ENCODE measurements around the gene ZBTB37.

DNA sequence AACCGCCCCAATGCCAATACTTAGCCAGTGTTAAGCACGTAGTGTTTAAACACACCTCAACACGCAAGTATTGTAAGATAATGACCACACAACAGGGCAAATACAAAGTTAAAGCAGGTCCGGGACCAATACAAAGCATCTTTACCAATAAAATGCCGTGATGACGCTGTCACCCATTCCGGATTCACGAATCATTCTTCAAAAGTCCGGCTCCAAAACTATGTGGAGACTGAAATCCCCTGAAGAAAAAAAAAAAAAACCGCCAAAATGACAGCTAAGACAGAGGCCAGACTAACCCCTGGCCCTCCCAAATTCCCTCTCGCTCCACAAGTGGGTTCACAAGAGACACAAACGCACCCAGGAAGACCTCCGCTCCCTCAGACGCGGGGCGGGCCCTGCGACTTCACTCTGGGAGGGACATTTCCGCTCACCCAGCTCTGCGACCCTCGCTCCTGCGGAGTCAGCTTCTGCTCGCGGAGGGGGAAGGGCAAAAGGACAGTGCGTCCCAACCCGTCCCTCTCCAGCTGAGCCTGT lies 44.3 kb upstream of the ZBTB37 start:
- TF ChIP-seq, protein P1, sequence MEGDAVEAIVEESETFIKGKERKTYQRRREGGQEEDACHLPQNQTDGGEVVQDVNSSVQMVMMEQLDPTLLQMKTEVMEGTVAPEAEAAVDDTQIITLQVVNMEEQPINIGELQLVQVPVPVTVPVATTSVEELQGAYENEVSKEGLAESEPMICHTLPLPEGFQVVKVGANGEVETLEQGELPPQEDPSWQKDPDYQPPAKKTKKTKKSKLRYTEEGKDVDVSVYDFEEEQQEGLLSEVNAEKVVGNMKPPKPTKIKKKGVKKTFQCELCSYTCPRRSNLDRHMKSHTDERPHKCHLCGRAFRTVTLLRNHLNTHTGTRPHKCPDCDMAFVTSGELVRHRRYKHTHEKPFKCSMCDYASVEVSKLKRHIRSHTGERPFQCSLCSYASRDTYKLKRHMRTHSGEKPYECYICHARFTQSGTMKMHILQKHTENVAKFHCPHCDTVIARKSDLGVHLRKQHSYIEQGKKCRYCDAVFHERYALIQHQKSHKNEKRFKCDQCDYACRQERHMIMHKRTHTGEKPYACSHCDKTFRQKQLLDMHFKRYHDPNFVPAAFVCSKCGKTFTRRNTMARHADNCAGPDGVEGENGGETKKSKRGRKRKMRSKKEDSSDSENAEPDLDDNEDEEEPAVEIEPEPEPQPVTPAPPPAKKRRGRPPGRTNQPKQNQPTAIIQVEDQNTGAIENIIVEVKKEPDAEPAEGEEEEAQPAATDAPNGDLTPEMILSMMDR (IDR thresholded peaks at IDR 0.05) = no peak
- TF ChIP-seq POLR2A (IDR thresholded peaks at IDR 0.05) = no peak

All from heart left ventricle (tissue), 13 donors.